T-helper 1 cell treated with Interleukin-12 subunit alpha and Interleukin-12 subunit beta and Interleukin-4 antibody, amounts not matched to agents 30 μg/mL and 1 μg/mL, for 36 hours (primary cell): Measurements from ENCODE around the gene FXYD6.
"Not testable (repeated sequence)": the region's sequence is repeated elsewhere in the genome, so short reads cannot be mapped to it uniquely, and the experiment has no call there.

Experiments
- H3K27ac Mint-ChIP-seq: one replicate; pipeline ENCODE4 v1.8.0; 2021; ENCODE audit warnings: mild to moderate bottlenecking, mixed read lengths
- H3K27me3 Mint-ChIP-seq: one replicate; pipeline ENCODE4 v1.8.0; 2021; ENCODE audit warnings: low read depth, mixed read lengths
- H3K36me3 Mint-ChIP-seq: one replicate; pipeline ENCODE4 v1.8.0; 2021; ENCODE audit warnings: low read depth, mixed read lengths
- H3K4me1 Mint-ChIP-seq: one replicate; pipeline ENCODE4 v1.8.0; 2021; ENCODE audit warnings: low read depth, mixed read lengths
- H3K4me3 Mint-ChIP-seq: one replicate; pipeline ENCODE4 v1.8.0; 2021; ENCODE audit warnings: mild to moderate bottlenecking, moderate library complexity, mixed read lengths
- H3K9me3 Mint-ChIP-seq: one replicate; pipeline ENCODE4 v1.8.0; 2021; ENCODE audit warnings: mixed read lengths

Gene FXYD6

GRCh38 chr11:117876341-117877119 is at the start of gene FXYD6:
Gene FXYD6 (minus strand): TSS chr11:117876658. CDS start chr11:117842776, 33,882 bp downstream.
- Mint-ChIP-seq H3K4me1 (peaks cover 18% of the 10 kb centered on the region), H3K36me3 (no peaks in the 10 kb centered on the region), H3K27me3 (peaks cover 84% of the 10 kb centered on the region), H3K27ac (no peak within 1 kb of the TSS), H3K9me3 (no peaks in the 10 kb centered on the region), H3K4me3 (peak within 1 kb of the TSS; percentile 81)

- H3K4me1 Mint-ChIP-seq, result peaks cover 26% of the 10 kb centered on the region
- H3K4me3 Mint-ChIP-seq, H3K36me3 Mint-ChIP-seq, H3K27ac Mint-ChIP-seq, H3K27me3 Mint-ChIP-seq, H3K9me3 Mint-ChIP-seq: not testable (repeated sequence)
Measured at GRCh38 chr11:117926166-117926565, 49.7 kb upstream of the FXYD6 start.

- Mint-ChIP-seq H3K27ac (no peak overlapping the region), H3K4me3 (no peak overlapping the region), H3K4me1 (peaks cover 18% of the 10 kb centered on the region), H3K27me3 (peaks cover 6% of the 10 kb centered on the region), H3K36me3 (no peaks in the 10 kb centered on the region), H3K9me3 (no peaks in the 10 kb centered on the region)
Measured at GRCh38 chr11:117925198-117925925, 48.9 kb upstream of the FXYD6 start.

GRCh38 chr11:117924631-117925170 is 48.2 kb upstream of the FXYD6 start:
- Mint-ChIP-seq H3K27me3 (peaks cover 6% of the 10 kb centered on the region), H3K4me1 (peaks cover 15% of the 10 kb centered on the region), H3K9me3 (no peaks in the 10 kb centered on the region), H3K27ac (no peak overlapping the region), H3K4me3 (no peak overlapping the region), H3K36me3 (no peaks in the 10 kb centered on the region)

- Mint-ChIP-seq H3K36me3 (no peaks in the 10 kb centered on the region), H3K4me1 (peaks cover 17% of the 10 kb centered on the region), H3K4me3 (no peak overlapping the region), H3K27me3 (peaks cover 6% of the 10 kb centered on the region), H3K27ac (no peak overlapping the region), H3K9me3 (no peaks in the 10 kb centered on the region)
Measured at GRCh38 chr11:117923773-117924172, 47.3 kb upstream of the FXYD6 start.

GRCh38 chr11:117923275-117923674 is 46.8 kb upstream of the FXYD6 start:
- no peaks in the 10 kb centered on the region for H3K36me3 Mint-ChIP-seq
- no peak overlapping the region for H3K27ac Mint-ChIP-seq
- H3K4me1 Mint-ChIP-seq, result peaks cover 12% of the 10 kb centered on the region
- H3K4me3 Mint-ChIP-seq, result no peak overlapping the region
- peaks cover 6% of the 10 kb centered on the region for H3K27me3 Mint-ChIP-seq
- no peaks in the 10 kb centered on the region for H3K9me3 Mint-ChIP-seq

- Mint-ChIP-seq H3K9me3 (no peaks in the 10 kb centered on the region), H3K36me3 (no peaks in the 10 kb centered on the region), H3K27ac (no peak overlapping the region), H3K27me3 (no peaks in the 10 kb centered on the region), H3K4me3 (no peak overlapping the region), H3K4me1 (peaks cover 10% of the 10 kb centered on the region)
Measured at GRCh38 chr11:117921893-117922292, 45.4 kb upstream of the FXYD6 start.

GRCh38 chr11:117921456-117921855 is 45.0 kb upstream of the FXYD6 start:
- Mint-ChIP-seq H3K36me3 (no peaks in the 10 kb centered on the region), H3K27ac (no peak overlapping the region), H3K9me3 (no peaks in the 10 kb centered on the region), H3K4me1 (peaks cover 10% of the 10 kb centered on the region), H3K27me3 (no peaks in the 10 kb centered on the region), H3K4me3 (no peak overlapping the region)

GRCh38 chr11:117919781-117920221 is 43.3 kb upstream of the FXYD6 start:
- Mint-ChIP-seq H3K36me3 (no peaks in the 10 kb centered on the region), H3K9me3 (no peaks in the 10 kb centered on the region), H3K27ac (peak overlapping the region; percentile 59), H3K4me3 (no peak overlapping the region), H3K27me3 (no peaks in the 10 kb centered on the region), H3K4me1 (peaks cover 10% of the 10 kb centered on the region)

GRCh38 chr11:117919341-117919740 is 42.9 kb upstream of the FXYD6 start:
- Mint-ChIP-seq H3K27ac (peak overlapping the region; percentile 59), H3K36me3 (no peaks in the 10 kb centered on the region), H3K4me1 (peaks cover 10% of the 10 kb centered on the region), H3K27me3 (no peaks in the 10 kb centered on the region), H3K4me3 (no peak overlapping the region), H3K9me3 (no peaks in the 10 kb centered on the region)

- H3K4me1 Mint-ChIP-seq, result peaks cover 10% of the 10 kb centered on the region
- no peak overlapping the region for H3K4me3 Mint-ChIP-seq
- H3K27ac Mint-ChIP-seq, result no peak overlapping the region
Measured at GRCh38 chr11:117918366-117919255, 42.2 kb upstream of the FXYD6 start.

GRCh38 chr11:117917591-117918151 is 41.2 kb upstream of the FXYD6 start:
- H3K4me3 Mint-ChIP-seq, result no peak overlapping the region
- H3K4me1 Mint-ChIP-seq, result peaks cover 10% of the 10 kb centered on the region
- no peaks in the 10 kb centered on the region for H3K9me3 Mint-ChIP-seq
- H3K27me3 Mint-ChIP-seq, result peaks cover 6% of the 10 kb centered on the region
- H3K36me3 Mint-ChIP-seq, result no peaks in the 10 kb centered on the region
- no peak overlapping the region for H3K27ac Mint-ChIP-seq

More at GRCh38 chr11:117918366-117919255, 42.2 kb upstream of the FXYD6 start:
- H3K36me3 Mint-ChIP-seq, result no peaks in the 10 kb centered on the region
- H3K27me3 Mint-ChIP-seq, result no peaks in the 10 kb centered on the region
- no peaks in the 10 kb centered on the region for H3K9me3 Mint-ChIP-seq

- no peak overlapping the region for H3K27ac Mint-ChIP-seq
- H3K4me3 Mint-ChIP-seq, result no peak overlapping the region
- peaks cover 10% of the 10 kb centered on the region for H3K4me1 Mint-ChIP-seq
- no peaks in the 10 kb centered on the region for H3K36me3 Mint-ChIP-seq
- H3K27me3 Mint-ChIP-seq, result peaks cover 6% of the 10 kb centered on the region
- no peaks in the 10 kb centered on the region for H3K9me3 Mint-ChIP-seq
Measured at GRCh38 chr11:117916956-117917355, 40.5 kb upstream of the FXYD6 start.
